Stimulated activated naive B cell treated with anti-CD40 and anti-IgM and Interleukin-4, amounts not matched to agents 10 μg/mL and 1 μg/mL and 100 μg/mL, for 72 hours (primary cell): ENCODE data around the gene ITGAE.
"Not testable (repeated sequence)": the region's sequence is repeated elsewhere in the genome, so short reads cannot be mapped to it uniquely, and the experiment has no call there.

Experiments used
- ATAC-seq, 2 donors: fragments of 150-1000 bp; cut with Tn5 transposase; replicated peaks; 2 replicates each; pipeline ENCODE4 v1.10.0; 2021; ENCODE audit warnings: moderate library complexity in 1 of 2
- DNase-seq: peaks from one replicate; pipeline ENCODE4 v3.0.0; 2021
- H3K27ac Mint-ChIP-seq: one replicate; pipeline ENCODE4 v1.8.0; 2022; ENCODE audit warnings: mild to moderate bottlenecking, mixed read lengths
- H3K27me3 Mint-ChIP-seq, 2 donors: one replicate each; pipeline ENCODE4 v1.8.0; 2022; ENCODE audit warnings: mixed read lengths in 2 of 2
- H3K36me3 Mint-ChIP-seq, 2 donors: one replicate each; pipeline ENCODE4 v1.8.0; 2022; ENCODE audit warnings: mixed read lengths in 2 of 2, mild to moderate bottlenecking in 1 of 2
- H3K4me1 Mint-ChIP-seq, 2 donors: one replicate each; pipeline ENCODE4 v1.8.0; 2022; ENCODE audit warnings: mixed read lengths in 2 of 2, mild to moderate bottlenecking in 1 of 2
- H3K4me3 Mint-ChIP-seq, 2 donors: one replicate each; pipeline ENCODE4 v1.8.0; 2022; ENCODE audit warnings: mild to moderate bottlenecking in 2 of 2, mixed read lengths in 2 of 2, moderate library complexity in 1 of 2
- H3K9me3 Mint-ChIP-seq, 2 donors: one replicate each; pipeline ENCODE4 v1.8.0; 2022; ENCODE audit warnings: mixed read lengths in 2 of 2, mild to moderate bottlenecking in 1 of 2

Gene ITGAE

DNA sequence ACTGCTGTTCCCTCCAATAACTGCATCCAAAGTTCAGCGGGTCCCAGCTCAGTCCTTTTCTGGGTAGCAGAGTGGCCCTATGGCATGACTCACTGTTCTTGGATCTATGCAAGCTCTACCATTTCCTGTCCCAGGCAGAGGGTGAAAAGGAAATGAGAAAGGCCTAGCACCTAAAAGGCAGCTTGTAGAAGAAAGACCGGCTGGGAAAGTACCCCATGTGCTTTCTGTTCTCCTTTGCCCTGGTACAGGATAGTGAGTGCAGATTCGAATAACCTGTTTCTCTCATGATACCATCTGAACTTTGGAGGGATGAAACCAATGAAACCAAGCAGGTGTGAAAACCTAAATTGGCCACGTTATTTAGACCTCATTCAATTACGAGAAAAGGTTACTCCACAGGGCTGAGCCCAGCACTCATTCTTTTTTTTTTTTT lies 90.0 kb downstream of the ITGAE start:
- no peaks in the 10 kb centered on the region for H3K9me3 Mint-ChIP-seq
- DNase-seq (peak; percentile 89), ATAC-seq (peak; percentile 96 to 98)
- H3K4me3 Mint-ChIP-seq: peak overlapping the region; percentile 77 to 79
- no peaks in the 10 kb centered on the region for H3K27me3 Mint-ChIP-seq
- peak overlapping the region; percentile 94 for H3K27ac Mint-ChIP-seq
- H3K36me3 Mint-ChIP-seq: peaks cover 23 to 24% of the 10 kb centered on the region in 2 donors
- H3K4me1 Mint-ChIP-seq: peaks cover 36 to 64% of the 10 kb centered on the region in 2 donors

DNA sequence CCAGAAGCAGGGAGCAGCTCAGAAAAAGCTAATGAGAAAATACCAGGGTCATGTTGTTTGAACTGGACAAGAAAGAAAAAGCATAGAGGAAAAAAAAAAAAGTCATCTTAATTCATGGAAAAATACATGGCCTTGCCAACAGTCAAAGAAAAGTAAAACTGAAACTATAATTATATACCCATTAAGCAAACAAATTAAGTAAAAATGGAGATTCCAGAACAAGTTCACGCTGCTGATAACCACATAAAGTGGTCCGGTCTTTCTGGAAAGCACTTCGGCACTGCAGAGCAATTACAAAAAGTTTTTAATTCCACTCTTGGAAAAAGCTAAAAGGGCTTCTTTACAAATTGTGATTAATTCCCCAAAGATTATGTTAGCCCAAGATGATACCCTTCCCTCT lies 92.6 kb downstream of the ITGAE start:
- Mint-ChIP-seq H3K36me3 (peaks cover 15 to 16% of the 10 kb centered on the region in 2 donors), H3K4me3 (no peak overlapping the region), H3K9me3 (no peaks in the 10 kb centered on the region), H3K27me3 (no peaks in the 10 kb centered on the region), H3K27ac (no peak overlapping the region), H3K4me1 (peaks cover 36 to 58% of the 10 kb centered on the region in 2 donors)
- no peak for ATAC-seq
- DNase-seq: no peak

DNA sequence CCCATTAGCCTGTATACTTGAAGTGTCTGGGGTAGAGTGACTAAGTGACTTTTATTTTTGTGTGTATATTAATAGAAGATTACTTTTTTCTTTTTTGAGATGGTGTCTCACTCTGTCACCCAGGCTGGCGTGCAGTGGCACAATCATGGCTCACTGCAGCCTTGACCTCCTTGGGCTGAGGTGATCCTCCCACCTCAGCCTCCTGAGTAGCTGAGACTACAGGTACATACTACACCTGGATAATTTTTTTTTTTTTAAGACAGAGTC lies 95.3 kb downstream of the ITGAE start:
- DNase-seq, H3K4me3 Mint-ChIP-seq, H3K27ac Mint-ChIP-seq, H3K9me3 Mint-ChIP-seq, ATAC-seq, H3K27me3 Mint-ChIP-seq: not testable (repeated sequence)
- H3K4me1 Mint-ChIP-seq: peaks cover 20 to 58% of the 10 kb centered on the region in 2 donors
- peaks cover 7 to 11% of the 10 kb centered on the region in 2 donors for H3K36me3 Mint-ChIP-seq

DNA sequence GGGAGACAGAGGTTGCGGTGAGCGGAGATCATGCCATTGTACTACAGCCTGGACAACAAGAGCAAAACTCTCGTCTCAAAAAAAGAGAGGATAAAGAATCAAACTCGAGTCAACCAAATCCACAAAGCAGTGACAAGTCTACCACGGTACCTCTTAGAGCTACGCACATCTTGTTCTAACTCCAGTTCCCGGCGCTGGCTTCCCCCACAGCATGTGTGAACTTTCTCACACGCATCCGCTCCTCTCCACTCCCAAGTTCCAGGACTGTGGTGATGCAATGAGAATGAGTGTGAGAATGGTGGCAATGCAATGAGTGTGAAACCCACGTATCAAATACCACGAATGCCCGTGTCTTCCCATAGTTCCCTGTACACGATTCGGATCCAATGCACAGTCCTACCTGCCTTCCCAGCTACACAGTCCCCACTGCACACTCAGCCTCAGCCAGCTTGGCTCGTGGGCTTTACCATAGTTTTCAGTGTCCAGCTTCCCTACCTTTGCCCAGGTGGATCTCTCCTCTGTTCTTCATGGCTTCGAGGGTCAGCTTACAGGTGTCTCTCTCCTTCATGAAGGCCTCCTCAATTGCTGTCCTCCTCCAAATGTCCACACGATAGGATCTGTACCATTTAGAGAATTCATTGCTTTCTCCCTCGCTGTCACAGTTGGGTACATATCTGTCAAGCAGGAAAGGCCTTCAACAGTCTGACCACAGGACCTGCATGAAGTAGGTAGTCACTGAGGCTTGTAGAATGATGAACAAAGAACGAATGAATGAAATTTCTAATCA lies 95.9 kb downstream of the ITGAE start:
- H3K36me3 Mint-ChIP-seq: peaks cover 7 to 11% of the 10 kb centered on the region in 2 donors
- H3K9me3 Mint-ChIP-seq: peaks cover 0 to 2% of the 10 kb centered on the region in 2 donors
- DNase-seq (no peak), ATAC-seq (peak in 1 of 2 donors; percentile 18)
- peaks cover 20 to 56% of the 10 kb centered on the region in 2 donors for H3K4me1 Mint-ChIP-seq
- peak overlapping the region; percentile 66 for H3K27ac Mint-ChIP-seq
- H3K27me3 Mint-ChIP-seq: no peaks in the 10 kb centered on the region
- no peak overlapping the region for H3K4me3 Mint-ChIP-seq

DNA sequence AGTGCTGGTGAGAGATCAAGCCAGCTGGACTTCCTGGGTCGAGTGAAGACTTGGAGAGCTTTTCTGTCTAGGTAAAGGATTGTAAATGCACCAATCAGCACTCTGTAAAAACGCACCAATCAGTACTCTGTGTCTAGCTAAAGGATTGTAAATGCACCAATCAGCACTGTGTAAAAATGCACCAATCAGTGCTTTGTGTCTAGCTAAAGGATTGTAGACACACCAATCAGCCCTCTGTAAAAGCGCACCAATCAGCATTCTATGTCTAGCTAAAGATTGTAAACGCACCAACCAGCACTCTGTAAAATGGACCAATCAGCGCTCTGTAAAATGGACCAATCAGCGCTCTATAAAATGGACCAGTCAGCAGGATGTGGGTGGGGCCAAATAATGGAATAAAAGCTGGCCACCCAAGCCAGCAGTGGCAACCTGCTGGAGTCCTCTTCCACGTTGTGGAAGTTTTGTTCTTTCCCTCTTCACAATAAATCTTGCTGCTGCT lies 98.9 kb downstream of the ITGAE start:
- not testable (repeated sequence) for H3K27me3 Mint-ChIP-seq, H3K27ac Mint-ChIP-seq, DNase-seq, H3K9me3 Mint-ChIP-seq, ATAC-seq, H3K4me3 Mint-ChIP-seq
- Mint-ChIP-seq H3K4me1 (peaks cover 9 to 63% of the 10 kb centered on the region in 2 donors), H3K36me3 (peaks cover 9 to 19% of the 10 kb centered on the region in 2 donors)

DNA sequence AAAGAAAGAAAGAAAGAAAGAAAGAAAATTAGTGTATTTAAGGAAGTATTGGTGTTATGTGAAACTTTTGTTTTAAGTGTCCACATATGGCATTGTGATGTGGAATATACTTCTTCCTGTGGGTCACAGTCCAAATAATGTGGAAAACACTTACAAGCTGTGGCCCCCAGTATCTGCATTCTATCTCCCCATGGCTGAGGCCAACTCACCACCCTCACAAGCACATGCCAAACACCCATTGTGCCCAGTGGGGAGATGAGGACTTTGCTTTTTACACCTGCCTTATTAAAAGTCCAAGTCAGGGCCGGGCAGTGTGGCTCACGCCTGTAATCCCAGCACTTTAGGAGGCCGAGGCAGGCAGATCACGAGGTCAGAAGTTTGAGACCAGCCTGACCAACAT lies 101.0 kb downstream of the ITGAE start:
- H3K36me3 Mint-ChIP-seq: peaks cover 9 to 19% of the 10 kb centered on the region in 2 donors
- no peaks in the 10 kb centered on the region for H3K27me3 Mint-ChIP-seq
- H3K4me1 Mint-ChIP-seq: peaks cover 5 to 75% of the 10 kb centered on the region in 2 donors
- ATAC-seq: no peak
- H3K27ac Mint-ChIP-seq: no peak overlapping the region
- no peak for DNase-seq
- peaks cover 3% of the 10 kb centered on the region in 2 donors for H3K9me3 Mint-ChIP-seq
- H3K4me3 Mint-ChIP-seq: no peak overlapping the region

DNA sequence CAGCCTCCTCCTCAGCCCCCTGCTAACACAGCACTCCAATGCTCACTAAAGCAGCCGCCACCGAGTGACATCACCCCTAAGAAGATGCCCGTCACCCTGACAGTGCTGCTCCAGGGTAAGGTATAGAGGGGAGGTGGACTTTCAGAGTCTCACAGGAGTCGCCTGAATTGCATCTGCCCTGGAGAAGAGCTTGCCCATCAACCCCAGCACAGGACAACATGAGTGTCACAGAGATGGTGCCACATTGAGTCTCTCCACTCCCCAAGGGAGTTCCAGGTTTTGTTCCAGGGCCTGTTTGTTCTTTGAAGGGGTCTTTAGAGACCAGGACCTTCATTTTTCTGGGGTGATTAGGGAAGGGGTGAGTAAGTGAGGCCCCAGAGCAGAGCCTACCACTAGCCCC lies 102.8 kb downstream of the ITGAE start:
- H3K27me3 Mint-ChIP-seq: no peaks in the 10 kb centered on the region
- no peak for DNase-seq
- peaks cover 12 to 90% of the 10 kb centered on the region in 2 donors for H3K4me1 Mint-ChIP-seq
- peaks cover 3% of the 10 kb centered on the region in 2 donors for H3K9me3 Mint-ChIP-seq
- H3K36me3 Mint-ChIP-seq: peaks cover 9 to 23% of the 10 kb centered on the region in 2 donors
- no peak for ATAC-seq
- no peak overlapping the region for H3K4me3 Mint-ChIP-seq
- H3K27ac Mint-ChIP-seq: no peak overlapping the region

DNA sequence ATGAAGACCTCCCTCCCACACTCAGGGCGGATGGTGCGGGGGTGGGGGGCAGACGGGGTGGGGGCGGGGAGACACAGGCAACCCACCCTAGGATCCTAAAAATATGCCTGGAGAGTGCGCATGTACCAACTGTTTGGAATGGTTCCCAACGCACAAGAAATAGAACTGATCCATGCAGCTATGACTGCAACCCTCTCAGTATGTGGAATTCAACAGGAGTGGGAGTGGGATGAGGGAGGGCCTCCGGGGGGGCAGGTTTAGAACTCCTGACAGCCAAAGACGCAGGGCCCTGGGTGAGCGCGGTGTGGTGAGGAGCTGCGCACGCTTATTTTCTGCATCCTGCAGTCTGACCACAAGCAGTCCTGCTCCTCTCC lies 103.9 kb downstream of the ITGAE start:
- Mint-ChIP-seq H3K27me3 (no peaks in the 10 kb centered on the region), H3K36me3 (peaks cover 4 to 12% of the 10 kb centered on the region in 2 donors), H3K9me3 (peaks cover 1 to 3% of the 10 kb centered on the region in 2 donors), H3K4me1 (peaks cover 13 to 90% of the 10 kb centered on the region in 2 donors), H3K27ac (no peak overlapping the region), H3K4me3 (peak overlapping the region in 1 of 2 donors; percentile 30)
- no peak for DNase-seq
- no peak for ATAC-seq

DNA sequence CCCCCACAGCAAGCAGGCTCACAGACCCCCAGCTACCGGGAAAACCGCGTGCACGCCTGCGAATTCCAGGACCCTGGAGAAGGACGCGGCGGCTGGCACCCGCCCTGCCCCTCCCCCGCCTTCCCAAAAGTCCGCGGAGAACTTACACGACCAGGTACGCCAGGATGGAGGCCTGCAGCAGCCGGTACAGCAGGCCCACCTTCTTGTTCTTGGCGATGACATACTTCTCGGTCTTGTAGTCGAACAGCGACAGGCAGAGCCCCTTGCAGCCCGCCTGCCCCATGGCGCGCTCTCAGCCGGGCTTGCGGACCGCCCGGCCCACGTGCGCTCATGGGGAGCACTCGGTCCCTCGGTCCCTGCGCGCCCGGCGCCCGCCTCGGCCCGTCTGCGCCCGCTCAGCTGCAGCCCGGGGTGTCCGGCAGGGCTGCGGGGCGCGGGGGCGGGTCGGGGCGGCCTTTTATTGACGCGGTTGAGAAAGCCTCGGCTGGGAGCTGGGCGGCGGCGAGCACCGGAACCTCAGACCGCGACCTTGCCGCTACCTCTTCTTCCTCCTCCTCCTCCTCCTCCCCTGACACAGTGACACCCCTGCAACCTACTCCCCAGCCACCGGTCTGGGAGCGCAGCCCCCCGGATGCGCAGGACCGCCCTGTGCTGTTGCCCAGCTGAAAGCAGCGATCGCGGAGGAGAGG lies 105.1 kb downstream of the ITGAE start, which contains the start of gene P2RX5:
P2RX5 (minus strand) TSS at position 433 of the 689 bp plus-strand sequence; CDS start at position 283, 150 bp downstream.
- DNase-seq: peak; percentile 48
- Mint-ChIP-seq H3K9me3 (peaks cover 1 to 3% of the 10 kb centered on the region in 2 donors), H3K4me3 (peak within 1 kb of the TSS; percentile 96 to 98)

DNA sequence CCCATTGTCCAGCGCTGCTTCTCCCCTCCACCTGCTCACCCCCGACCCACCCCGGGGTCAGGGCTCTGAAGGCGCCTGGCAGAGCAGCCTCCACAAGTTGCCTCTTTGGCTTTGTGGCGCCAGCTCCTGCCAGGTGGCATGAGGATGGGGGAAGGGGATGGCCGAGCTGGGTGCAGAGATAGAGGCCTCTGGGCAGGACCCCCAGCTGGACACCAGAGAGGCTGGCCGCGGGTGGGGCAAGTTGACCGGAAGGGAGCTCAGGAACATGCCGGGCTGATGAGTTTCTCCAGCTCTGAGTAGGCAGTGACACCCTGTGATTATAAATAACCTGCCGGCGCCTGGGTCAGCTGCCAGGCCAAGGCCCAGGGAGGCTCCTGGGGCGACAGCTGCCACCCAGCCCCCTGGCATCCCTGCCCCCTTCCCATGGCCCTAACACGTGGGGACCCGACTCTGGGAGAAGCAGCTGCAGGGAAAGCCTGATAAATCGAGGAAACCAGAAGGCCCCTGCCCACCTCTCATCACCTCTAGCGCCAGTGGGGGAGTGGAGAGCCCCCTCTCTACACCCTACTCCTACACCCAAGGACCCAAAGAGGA lies 105.8 kb downstream of the ITGAE start:
- no peaks in the 10 kb centered on the region for H3K27me3 Mint-ChIP-seq
- ATAC-seq (peak in 1 of 2 donors; percentile 14), DNase-seq (no peak)
- peaks cover 1 to 3% of the 10 kb centered on the region in 2 donors for H3K9me3 Mint-ChIP-seq
- H3K4me3 Mint-ChIP-seq: peak overlapping the region; percentile 96 to 98
- peaks cover 14 to 23% of the 10 kb centered on the region in 2 donors for H3K36me3 Mint-ChIP-seq
- H3K4me1 Mint-ChIP-seq: peaks cover 29 to 94% of the 10 kb centered on the region in 2 donors
- peak overlapping the region; percentile 95 for H3K27ac Mint-ChIP-seq

More for the DNA sequence above, 105.1 kb downstream of the ITGAE start, which contains the start of gene P2RX5:
- ATAC-seq: peak; percentile 42 to 59
- Mint-ChIP-seq H3K4me1 (peaks cover 23 to 92% of the 10 kb centered on the region in 2 donors), H3K36me3 (peaks cover 9 to 18% of the 10 kb centered on the region in 2 donors), H3K27ac (peak within 1 kb of the TSS; percentile 95), H3K27me3 (no peaks in the 10 kb centered on the region)

DNA sequence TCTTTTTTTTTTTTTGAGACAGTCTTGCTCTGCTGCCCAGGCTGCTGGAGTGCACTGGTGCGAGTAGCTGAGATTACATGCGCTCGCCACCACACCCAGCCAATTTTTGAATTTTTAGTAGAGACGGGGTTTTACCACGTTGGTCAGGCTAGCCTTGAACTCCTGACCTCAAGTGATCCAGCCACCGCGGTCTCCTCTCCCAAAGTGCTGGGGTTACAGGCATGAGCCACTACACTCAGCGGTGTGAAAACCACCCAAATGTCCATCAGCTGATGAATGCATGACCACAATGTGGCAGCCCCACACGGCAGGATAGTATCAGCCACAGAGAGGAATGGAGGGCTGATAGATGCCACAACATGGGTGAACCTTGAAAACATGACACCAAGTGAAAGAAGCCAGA lies 107.2 kb downstream of the ITGAE start:
- ATAC-seq (peak; percentile 76 to 78), DNase-seq (peak; percentile 88)
- H3K4me1 Mint-ChIP-seq: peaks cover 37 to 94% of the 10 kb centered on the region in 2 donors
- peaks cover 20 to 33% of the 10 kb centered on the region in 2 donors for H3K36me3 Mint-ChIP-seq
- H3K27me3 Mint-ChIP-seq: no peaks in the 10 kb centered on the region
- H3K4me3 Mint-ChIP-seq: peak overlapping the region; percentile 96 to 98
- peak overlapping the region; percentile 95 for H3K27ac Mint-ChIP-seq
- H3K9me3 Mint-ChIP-seq: peaks cover 1 to 3% of the 10 kb centered on the region in 2 donors

DNA sequence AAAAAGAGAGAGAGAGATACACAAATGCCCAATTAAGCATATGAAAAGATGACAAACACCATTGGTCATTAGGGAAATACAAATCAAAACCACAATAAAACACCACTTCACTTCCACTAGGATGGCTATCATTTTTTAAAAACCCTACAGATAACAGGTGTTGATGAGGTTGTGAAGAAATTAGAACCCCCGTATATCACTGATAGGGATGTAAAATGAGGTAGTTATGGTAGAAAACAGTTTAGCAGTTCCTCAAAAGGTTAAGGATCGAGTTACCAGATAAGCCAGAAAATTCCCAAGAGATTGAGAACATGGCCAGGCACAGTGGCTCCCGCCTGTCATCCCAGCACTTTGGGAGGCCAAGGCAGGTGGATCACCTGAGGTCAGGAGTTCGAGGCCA lies 107.8 kb downstream of the ITGAE start:
- ATAC-seq: no peak
- no peaks in the 10 kb centered on the region for H3K27me3 Mint-ChIP-seq

DNA sequence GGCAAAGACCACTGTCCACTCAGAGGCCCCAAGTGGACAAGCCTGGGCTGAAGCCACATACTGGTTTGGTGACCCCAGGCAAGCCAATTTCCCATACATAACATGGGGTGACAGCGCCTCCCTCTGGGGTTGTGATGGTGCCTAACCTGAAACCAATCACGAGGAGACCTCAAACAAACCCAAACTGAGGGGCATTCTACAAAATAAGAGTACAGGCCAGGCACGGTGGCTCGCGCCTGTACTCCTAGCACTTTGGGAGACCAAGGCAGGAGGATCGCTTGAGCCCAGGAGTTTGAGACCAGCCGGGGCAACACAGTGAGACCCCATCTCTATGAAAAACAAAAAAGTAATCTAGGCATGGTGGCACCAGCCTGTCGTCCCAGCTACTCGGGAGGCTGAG lies 108.6 kb downstream of the ITGAE start:
- Mint-ChIP-seq H3K27me3 (no peaks in the 10 kb centered on the region), H3K36me3 (peaks cover 24 to 36% of the 10 kb centered on the region in 2 donors), H3K4me3 (peak overlapping the region; percentile 41 to 52), H3K4me1 (peaks cover 46 to 92% of the 10 kb centered on the region in 2 donors), H3K27ac (no peak overlapping the region), H3K9me3 (no peaks in the 10 kb centered on the region)
- ATAC-seq: no peak
- DNase-seq: no peak

More for the DNA sequence above, 107.8 kb downstream of the ITGAE start:
- Mint-ChIP-seq H3K36me3 (peaks cover 21 to 40% of the 10 kb centered on the region in 2 donors), H3K27ac (peak overlapping the region; percentile 75), H3K4me3 (peak overlapping the region; percentile 63 to 68), H3K9me3 (peaks cover 1 to 3% of the 10 kb centered on the region in 2 donors), H3K4me1 (peaks cover 44 to 94% of the 10 kb centered on the region in 2 donors)
- DNase-seq: no peak

DNA sequence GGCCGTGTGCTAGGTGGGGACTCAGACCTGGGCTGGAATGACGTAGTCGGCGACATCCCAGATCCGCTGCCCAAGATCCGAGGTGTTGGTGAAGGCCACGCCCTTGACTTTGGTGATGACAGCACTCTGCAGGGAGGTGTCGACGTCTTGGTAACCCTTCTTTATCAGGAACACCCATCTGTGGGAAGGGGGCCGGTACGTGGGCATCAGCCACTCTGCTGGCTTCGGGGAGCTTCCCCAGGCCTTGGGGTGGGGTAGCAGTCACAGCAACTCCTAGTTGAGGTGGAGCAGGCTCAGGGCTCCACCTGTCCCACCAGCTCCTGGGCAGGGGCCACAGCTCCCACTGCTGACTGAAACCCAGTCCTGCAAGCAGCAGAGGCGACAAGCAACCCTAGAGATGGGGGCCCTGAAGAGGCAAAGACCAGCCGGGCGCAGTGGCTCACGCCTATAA lies 109.3 kb downstream of the ITGAE start:
- Mint-ChIP-seq H3K4me1 (peaks cover 44 to 84% of the 10 kb centered on the region in 2 donors), H3K27ac (no peak overlapping the region), H3K9me3 (no peaks in the 10 kb centered on the region), H3K4me3 (peak overlapping the region in 1 of 2 donors; percentile 33), H3K36me3 (peaks cover 24 to 35% of the 10 kb centered on the region in 2 donors), H3K27me3 (no peaks in the 10 kb centered on the region)
- DNase-seq: no peak
- ATAC-seq: no peak
